Measurements from ENCODE around the gene HOMER1. TPM values are rescaled to one million over a fixed set of nuclear protein-coding genes. Genes with fewer than 3 reads are reported as not detected.

Gene HOMER1
- total and polyA plus RNA-seq, 10 of the 15 experiments (the other 5 are each of a cell fraction or from before 2014, with no cell fraction given): 0.96 to 22.0 (median 7.5) TPM

DNA sequence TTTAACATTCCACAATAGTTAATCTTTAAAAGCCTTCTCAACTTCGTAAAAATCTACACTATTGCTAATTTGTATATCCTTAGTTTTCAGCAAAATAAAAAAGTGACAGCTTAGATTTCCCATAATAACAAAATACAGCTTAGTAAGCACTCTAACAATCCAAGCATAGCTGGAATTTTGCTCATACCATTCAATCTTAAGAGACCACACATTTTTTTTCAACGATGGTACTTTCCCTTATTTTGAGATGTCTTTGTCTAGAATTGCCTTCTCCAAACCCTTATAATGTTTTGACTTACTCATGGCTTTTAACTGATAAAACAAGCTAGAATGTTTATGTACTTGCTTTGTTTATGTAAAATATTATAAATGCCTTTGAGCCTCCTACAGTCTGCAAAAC, 65.6 kb downstream of the HOMER1 start:
- no TSS peak for BruUV-seq (replicated peaks)
- Histone ChIP-seq H3K4me1 (ENCODE audit: control insufficient read depth, insufficient read depth, low read length) (no peaks in the 10 kb centered on the region), H4K20me1 (ENCODE audit: control insufficient read depth, insufficient read depth) (no peaks in the 10 kb centered on the region), H3K4me2 (ENCODE audit: control insufficient read depth, insufficient read depth) (no peak overlapping the region), H3K27ac (ENCODE audit: control insufficient read depth, insufficient read depth) (no peak overlapping the region), H3K9ac (ENCODE audit: control insufficient read depth, insufficient read depth, low read length) (no peak overlapping the region), H3K27me3 (replicated peaks in 1 of 2; ENCODE audit: control insufficient read depth in 2 of 2, insufficient read depth in 2 of 2, low read length in 1 of 2) (no peaks in the 10 kb centered on the region), H3K79me2 (ENCODE audit: control insufficient read depth, insufficient read depth, low read length) (no peaks in the 10 kb centered on the region), H2AFZ (ENCODE audit: control insufficient read depth, low read depth, low read length) (no peak overlapping the region), H3K36me3 (ENCODE audit: control insufficient read depth in 2 of 2, insufficient read depth in 2 of 2, low read length in 1 of 2) (no peaks in the 10 kb centered on the region), H3K4me3 (no peak overlapping the region), H3K9me3 (replicated peaks; ENCODE audit: control insufficient read depth, insufficient read depth, low read length) (no peaks in the 10 kb centered on the region)
- TF ChIP-seq CBX3 (IDR thresholded peaks at IDR 0.05; ENCODE audit: borderline replicate concordance, low read depth): no peak
- TF ChIP-seq SPI1 (IDR thresholded peaks at IDR 0.05; ENCODE audit: borderline replicate concordance, insufficient read depth, low read depth, low read length): no peak
- ATAC-seq (no peak), DNase-seq (ENCODE audit: low read depth, low spot score) (no peak), FAIRE-seq (no peak)
- CTCF ChIA-PET: interaction anchor here (0.9 to 3.8 kb wide), 9 partner anchors 9 to 423 kb away, joined by 3 to 14 read pairs (median 5); no protein-coding TSS in a partner anchor
- RAD21 ChIA-PET (ENCODE audit: unreplicated experiment): interaction anchor here (1.1 to 2.2 kb wide), 3 partner anchors 14 to 315 kb away, joined by 3 to 8 read pairs (median 6); no protein-coding TSS in a partner anchor
- SMC1A ChIA-PET (ENCODE audit: uncharacterized antibody, unreplicated experiment): interaction anchor here (0.6 to 2.6 kb wide), 10 partner anchors 8 to 463 kb away, joined by 3 to 7 read pairs (median 4); no protein-coding TSS in a partner anchor
- in situ Hi-C loops (cut with MboI) (no loop called here), intact Hi-C loops (cut with micrococcal nuclease; ENCODE audit: unreplicated experiment) (no loop called here)
- WGBS (ENCODE audit: insufficient coverage, insufficient replicate concordance, low lambda C conversion rate, missing lambda C conversion rate): 81% methylated on average over 2 of the region's 2 CpGs
- POLR2A ChIA-PET: no interaction called here

DNA sequence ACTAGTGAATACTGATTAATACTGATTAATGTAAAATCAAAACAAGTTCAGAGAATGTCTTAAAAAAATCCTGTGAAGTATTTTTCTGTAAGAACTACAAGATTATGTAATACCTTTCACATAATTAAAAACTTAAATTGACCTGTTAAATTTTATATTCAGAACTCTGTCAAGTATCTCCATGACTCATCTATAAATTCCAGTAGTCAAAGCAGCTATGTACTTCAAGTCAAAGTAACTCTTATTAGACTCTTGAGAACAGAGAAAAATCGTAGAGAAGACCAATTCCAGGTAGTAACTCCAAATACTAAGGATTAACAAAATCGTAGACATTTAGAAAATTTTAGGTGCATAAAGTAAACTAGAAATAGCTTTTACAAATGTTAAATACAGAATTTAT, 77.1 kb downstream of the HOMER1 start:
- Histone ChIP-seq H3K79me2 (ENCODE audit: control insufficient read depth, insufficient read depth, low read length) (no peaks in the 10 kb centered on the region), H3K9me3 (replicated peaks; ENCODE audit: control insufficient read depth, insufficient read depth, low read length) (no peaks in the 10 kb centered on the region), H3K27me3 (replicated peaks in 1 of 2; ENCODE audit: control insufficient read depth in 2 of 2, insufficient read depth in 2 of 2, low read length in 1 of 2) (no peaks in the 10 kb centered on the region), H4K20me1 (ENCODE audit: control insufficient read depth, insufficient read depth) (no peaks in the 10 kb centered on the region), H3K27ac (ENCODE audit: control insufficient read depth, insufficient read depth) (no peak overlapping the region), H3K9ac (ENCODE audit: control insufficient read depth, insufficient read depth, low read length) (no peak overlapping the region), H3K4me3 (no peak overlapping the region), H3K4me1 (ENCODE audit: control insufficient read depth, insufficient read depth, low read length) (no peaks in the 10 kb centered on the region), H3K36me3 (ENCODE audit: control insufficient read depth in 2 of 2, insufficient read depth in 2 of 2, low read length in 1 of 2) (no peaks in the 10 kb centered on the region), H3K4me2 (ENCODE audit: control insufficient read depth, insufficient read depth) (no peak overlapping the region), H2AFZ (ENCODE audit: control insufficient read depth, low read depth, low read length) (no peak overlapping the region)
- DNase-seq (ENCODE audit: low read depth, low spot score) (no peak), FAIRE-seq (no peak), ATAC-seq (no peak)
- POLR2A ChIA-PET: no interaction called here
- in situ Hi-C loops (cut with MboI) (no loop called here), intact Hi-C loops (cut with micrococcal nuclease; ENCODE audit: unreplicated experiment) (no loop called here)
- CTCF ChIA-PET: interaction anchor here (1.1 kb wide), 1 partner anchor 12 kb away, joined by 4 read pairs; no protein-coding TSS in a partner anchor
- WGBS (ENCODE audit: insufficient coverage, insufficient replicate concordance, low lambda C conversion rate, missing lambda C conversion rate): 53% methylated on average over 2 of the region's 2 CpGs
- no TSS peak for BruUV-seq (replicated peaks)
- RAD21 ChIA-PET (ENCODE audit: unreplicated experiment): no interaction called here
- SMC1A ChIA-PET (ENCODE audit: uncharacterized antibody, unreplicated experiment): interaction anchor here (1.2 to 1.4 kb wide), 2 partner anchors 13 to 27 kb away, joined by 3 to 4 read pairs; no protein-coding TSS in a partner anchor
- TF ChIP-seq, protein P1, sequence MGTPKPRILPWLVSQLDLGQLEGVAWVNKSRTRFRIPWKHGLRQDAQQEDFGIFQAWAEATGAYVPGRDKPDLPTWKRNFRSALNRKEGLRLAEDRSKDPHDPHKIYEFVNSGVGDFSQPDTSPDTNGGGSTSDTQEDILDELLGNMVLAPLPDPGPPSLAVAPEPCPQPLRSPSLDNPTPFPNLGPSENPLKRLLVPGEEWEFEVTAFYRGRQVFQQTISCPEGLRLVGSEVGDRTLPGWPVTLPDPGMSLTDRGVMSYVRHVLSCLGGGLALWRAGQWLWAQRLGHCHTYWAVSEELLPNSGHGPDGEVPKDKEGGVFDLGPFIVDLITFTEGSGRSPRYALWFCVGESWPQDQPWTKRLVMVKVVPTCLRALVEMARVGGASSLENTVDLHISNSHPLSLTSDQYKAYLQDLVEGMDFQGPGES (IDR thresholded peaks at IDR 0.05): no peak
- TF ChIP-seq BHLHE40 (IDR thresholded peaks at IDR 0.05; ENCODE audit: borderline replicate concordance in 1 of 2, low read depth in 2 of 2, low read length in 1 of 2) (no peak), RUNX3 (IDR thresholded peaks at IDR 0.05; ENCODE audit: low read length) (no peak), CHD4 (IDR thresholded peaks at IDR 0.05) (no peak), MTA3 (IDR thresholded peaks at IDR 0.05; ENCODE audit: borderline replicate concordance, low read length) (no peak), NFYB (IDR thresholded peaks at IDR 0.05; ENCODE audit: insufficient read depth, low read depth, low read length) (no peak)
- TF ChIP-seq, protein P2, sequence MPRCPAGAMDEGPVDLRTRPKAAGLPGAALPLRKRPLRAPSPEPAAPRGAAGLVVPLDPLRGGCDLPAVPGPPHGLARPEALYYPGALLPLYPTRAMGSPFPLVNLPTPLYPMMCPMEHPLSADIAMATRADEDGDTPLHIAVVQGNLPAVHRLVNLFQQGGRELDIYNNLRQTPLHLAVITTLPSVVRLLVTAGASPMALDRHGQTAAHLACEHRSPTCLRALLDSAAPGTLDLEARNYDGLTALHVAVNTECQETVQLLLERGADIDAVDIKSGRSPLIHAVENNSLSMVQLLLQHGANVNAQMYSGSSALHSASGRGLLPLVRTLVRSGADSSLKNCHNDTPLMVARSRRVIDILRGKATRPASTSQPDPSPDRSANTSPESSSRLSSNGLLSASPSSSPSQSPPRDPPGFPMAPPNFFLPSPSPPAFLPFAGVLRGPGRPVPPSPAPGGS (IDR thresholded peaks at IDR 0.05; ENCODE audit: borderline replicate concordance, insufficient read depth, low read depth, low read length, poor library complexity, severe bottlenecking): no peak
- TF ChIP-seq, protein P3, sequence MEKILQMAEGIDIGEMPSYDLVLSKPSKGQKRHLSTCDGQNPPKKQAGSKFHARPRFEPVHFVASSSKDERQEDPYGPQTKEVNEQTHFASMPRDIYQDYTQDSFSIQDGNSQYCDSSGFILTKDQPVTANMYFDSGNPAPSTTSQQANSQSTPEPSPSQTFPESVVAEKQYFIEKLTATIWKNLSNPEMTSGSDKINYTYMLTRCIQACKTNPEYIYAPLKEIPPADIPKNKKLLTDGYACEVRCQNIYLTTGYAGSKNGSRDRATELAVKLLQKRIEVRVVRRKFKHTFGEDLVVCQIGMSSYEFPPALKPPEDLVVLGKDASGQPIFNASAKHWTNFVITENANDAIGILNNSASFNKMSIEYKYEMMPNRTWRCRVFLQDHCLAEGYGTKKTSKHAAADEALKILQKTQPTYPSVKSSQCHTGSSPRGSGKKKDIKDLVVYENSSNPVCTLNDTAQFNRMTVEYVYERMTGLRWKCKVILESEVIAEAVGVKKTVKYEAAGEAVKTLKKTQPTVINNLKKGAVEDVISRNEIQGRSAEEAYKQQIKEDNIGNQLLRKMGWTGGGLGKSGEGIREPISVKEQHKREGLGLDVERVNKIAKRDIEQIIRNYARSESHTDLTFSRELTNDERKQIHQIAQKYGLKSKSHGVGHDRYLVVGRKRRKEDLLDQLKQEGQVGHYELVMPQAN (conservative IDR thresholded peaks at IDR 0.05): no peak

All from GM12878 (cell line).